NCI-H345 treated with DMSO at 0.1 percent for 48 hours (cell line): Measurements from ENCODE around the gene FAM174C.

Source experiments
- DNase-seq: peaks from one replicate; lab custom pipeline; 2025; ENCODE audit not compliant: unreplicated experiment; lab: John Stamatoyannopoulos, UW

FAM174C gene

GRCh38 chr19:1260749-1261537 is 14.4 kb upstream of the FAM174C start:
- peak; percentile 91 for DNase-seq

GRCh38 chr19:1261538-1261797 is 13.9 kb upstream of the FAM174C start:
- DNase-seq, result no peak

- no peak for DNase-seq
These were observed 13.3 kb upstream of the FAM174C start for GRCh38 chr19:1261798-1262622.

GRCh38 chr19:1262623-1263123 is 12.7 kb upstream of the FAM174C start:
- DNase-seq, result no peak

- DNase-seq, result no peak
These were observed 12.1 kb upstream of the FAM174C start for GRCh38 chr19:1263188-1263587.

GRCh38 chr19:1264801-1265614 is 10.3 kb upstream of the FAM174C start:
- DNase-seq, result no peak

GRCh38 chr19:1265615-1266128 is 9.7 kb upstream of the FAM174C start:
- DNase-seq, result no peak

- peak; percentile 43 for DNase-seq
These were observed 9.0 kb upstream of the FAM174C start for GRCh38 chr19:1266129-1266915.

GRCh38 chr19:1266916-1267476 is 8.3 kb upstream of the FAM174C start:
- peak; percentile 18 for DNase-seq

GRCh38 chr19:1267477-1268225 is 7.7 kb upstream of the FAM174C start:
- DNase-seq, result no peak

- no peak for DNase-seq
These were observed 6.9 kb upstream of the FAM174C start for GRCh38 chr19:1268226-1269064.

- peak; percentile 93 for DNase-seq
These were observed 6.3 kb upstream of the FAM174C start, which contains the start of gene CIRBP for GRCh38 chr19:1269065-1269477. Gene CIRBP, plus strand, starts transcription at chr19:1269332. Its CDS starts 1,602 bp downstream, at chr19:1270934.

GRCh38 chr19:1269478-1270212 is 5.7 kb upstream of the FAM174C start:
- peak; percentile 85 for DNase-seq

- no peak for DNase-seq
These were observed 5.0 kb upstream of the FAM174C start for GRCh38 chr19:1270213-1270853.

GRCh38 chr19:1270854-1271527 is 4.3 kb upstream of the FAM174C start:
- no peak for DNase-seq

GRCh38 chr19:1271528-1272422 is 3.6 kb upstream of the FAM174C start:
- DNase-seq, result no peak
